Adrenal gland (tissue), 12 donors: Measurements from ENCODE around the gene CELF2. TPM values are rescaled to one million over a fixed set of nuclear protein-coding genes. Genes with fewer than 3 reads are reported as not detected.
"Not testable (repeated sequence)": the region's sequence is repeated elsewhere in the genome, so short reads cannot be mapped to it uniquely, and the experiment has no call there.

Experiments used
- DNase-seq, 7 donors: peaks; one replicate each; pipeline ENCODE4 v3.0.0-alpha.2; 2019 to 2020
- H3K27ac ChIP-seq, 5 donors: fragments of 200-600 bp; sonication (generic) in 4 of 5; 1 replicate in 3 of 5; 2 replicates in 2 of 5; pipeline versions ENCODE4 v1.5.1 to v1.8.0; 2016 to 2020; ENCODE audit warnings: mild to moderate bottlenecking in 1 of 5
- H3K27me3 ChIP-seq: fragments of 200-600 bp; 2 replicates; pipeline ENCODE4 v1.8.0; 2021
- H3K36me3 ChIP-seq, 2 donors: fragments of 200-600 bp; replicated peaks in 1 of 2; 1 replicate in 1 of 2; 2 replicates in 1 of 2; pipeline versions ENCODE4 v1.5.1 to v1.8.0; 2018 to 2022
- H3K4me1 ChIP-seq, 2 donors: fragments of 200-600 bp; replicated peaks in 1 of 2; 1 replicate in 1 of 2; 2 replicates in 1 of 2; pipeline versions ENCODE4 v1.5.1 to v1.8.0; 2018 to 2021
- H3K4me3 ChIP-seq, 4 donors: fragments of 200-600 bp; sonication (generic) in 3 of 4; one replicate each; pipeline ENCODE4 v1.5.1; 2016 to 2018
- H3K9me3 ChIP-seq, 3 donors: fragments of 200-600 bp; sonication (generic) in 1 of 3; replicated peaks in 1 of 3; 1 replicate in 2 of 3; 2 replicates in 1 of 3; pipeline versions ENCODE4 v1.5.1 to v1.8.0; 2016 to 2021
- POLR2A ChIP-seq, 2 donors: fragments of 450-650 bp; IDR thresholded peaks; one replicate each; pipeline ENCODE4 v1.6.1; 2017; ENCODE audit warnings: antibody characterized with exemption in 2 of 2, mild to moderate bottlenecking in 2 of 2, moderate library complexity in 1 of 2
- WGBS, 4 donors: extraction: QIAGEN DNeasy Blood & Tissue Kit in 2 of 4; methylation state at CpG; one replicate each; pipeline versions ENCODE4 v1.1.5 to v1.1.7; 2013 to 2017; 5-methylcytosine and 5-hydroxymethylcytosine counted together
- intact Hi-C, 2 donors: fragments of 100-400 bp; cut with DNase I; formaldehyde crosslinking; loops; one replicate each; pipeline versions ENCODE4 v1.14.1 to v1.15.0; 2022 to 2023
- polyA plus RNA-seq, 3 donors: library from polyadenylated mRNA; stranded (reverse); fragments of 200-250 nt in 2 of 3; fragments of 350-450 nt in 1 of 3; fragmentation: Illumina TruSeq in 1 of 3; extraction: RNeasy Lipid Tissue Mini Kit (QIAGEN cat#74804) in 1 of 3; gene quantifications; one replicate each; pipeline ENCODE4 v1.2.3, GENCODE V29; 2013 to 2014
- total RNA-seq, 9 donors: library from RNA; depleted of rRNA in 4 of 9; stranded (reverse); fragments of >200 nt in 4 of 9; fragments of 120-200 nt in 1 of 9; fragmentation: NEBNext Ultra II Directional in 1 of 9; extraction: Animal tissue kit (Norgen Biotek cat#: 25700) in 1 of 9; gene quantifications; one replicate each; pipeline versions ENCODE4 v1.1.0 to v1.2.4, GENCODE V29; 2013 to 2023
- TF ChIP-seq, protein P1 (sequence below), 6 experiments: fragments of 450-650 bp in 4 of 6; fragments of 200-600 bp in 2 of 6; sonication (generic) in 1 of 6; IDR thresholded peaks; 1 replicate in 5 of 6; 2 replicates in 1 of 6; pipeline versions ENCODE4 v1.5.1 to v1.8.0; 2016 to 2021; ENCODE audit warnings: antibody characterized with exemption in 6 of 6, mild to moderate bottlenecking in 2 of 6, moderate library complexity in 1 of 6
- donor health status: healthy with polysubstance abuse.
- donor health status: Bipolar disorder and iron deficiency.
- donor health status: DM: yes; HTN: yes; CAD: no.
- donor health status: DM: no; HTN: no; CAD: no.
- donor health status: DM: no; HTN: no; CAD: no.
- donor health status: DM: yes; HTN: yes; CAD: no.

Gene CELF2
- total and polyA plus RNA-seq, 12 donors: 2.7 to 26.0 (median 10.3) TPM

DNA sequence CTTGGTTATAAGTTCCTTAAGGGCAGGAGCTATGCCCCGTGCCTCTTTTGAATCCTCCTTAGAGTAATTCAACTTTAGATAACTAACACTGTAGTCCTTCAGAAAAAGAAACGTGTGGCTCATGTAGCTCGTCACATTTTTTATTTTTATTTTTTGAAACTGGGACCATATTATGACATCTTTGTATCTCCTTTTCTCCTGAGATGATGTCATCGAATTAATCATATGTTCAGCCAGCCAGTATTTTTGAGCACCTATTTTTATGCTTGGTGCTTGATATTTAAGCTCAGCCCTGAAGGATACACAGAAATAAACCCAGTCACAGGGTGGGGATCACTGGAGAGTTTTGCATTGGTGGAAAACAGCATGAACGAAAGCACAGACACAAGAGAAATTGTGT is 22.6 kb upstream of the CELF2 start:
- no peaks in the 10 kb centered on the region for H3K4me1 ChIP-seq
- intact Hi-C loops: no loop called here
- no peaks in the 10 kb centered on the region for H3K27me3 ChIP-seq
- no peaks in the 10 kb centered on the region for H3K36me3 ChIP-seq
- WGBS, 4 donors: 75 to 78% (median 76%) methylated on average over 5 of the region's 5 CpGs
- DNase-seq: no peak
- no peaks in the 10 kb centered on the region for H3K9me3 ChIP-seq
- H3K27ac ChIP-seq: no peak overlapping the region
- H3K4me3 ChIP-seq: no peak overlapping the region
- TF ChIP-seq, protein P1, sequence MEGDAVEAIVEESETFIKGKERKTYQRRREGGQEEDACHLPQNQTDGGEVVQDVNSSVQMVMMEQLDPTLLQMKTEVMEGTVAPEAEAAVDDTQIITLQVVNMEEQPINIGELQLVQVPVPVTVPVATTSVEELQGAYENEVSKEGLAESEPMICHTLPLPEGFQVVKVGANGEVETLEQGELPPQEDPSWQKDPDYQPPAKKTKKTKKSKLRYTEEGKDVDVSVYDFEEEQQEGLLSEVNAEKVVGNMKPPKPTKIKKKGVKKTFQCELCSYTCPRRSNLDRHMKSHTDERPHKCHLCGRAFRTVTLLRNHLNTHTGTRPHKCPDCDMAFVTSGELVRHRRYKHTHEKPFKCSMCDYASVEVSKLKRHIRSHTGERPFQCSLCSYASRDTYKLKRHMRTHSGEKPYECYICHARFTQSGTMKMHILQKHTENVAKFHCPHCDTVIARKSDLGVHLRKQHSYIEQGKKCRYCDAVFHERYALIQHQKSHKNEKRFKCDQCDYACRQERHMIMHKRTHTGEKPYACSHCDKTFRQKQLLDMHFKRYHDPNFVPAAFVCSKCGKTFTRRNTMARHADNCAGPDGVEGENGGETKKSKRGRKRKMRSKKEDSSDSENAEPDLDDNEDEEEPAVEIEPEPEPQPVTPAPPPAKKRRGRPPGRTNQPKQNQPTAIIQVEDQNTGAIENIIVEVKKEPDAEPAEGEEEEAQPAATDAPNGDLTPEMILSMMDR (IDR thresholded peaks at IDR 0.05): no peak
- TF ChIP-seq POLR2A (IDR thresholded peaks at IDR 0.05): no peak

DNA sequence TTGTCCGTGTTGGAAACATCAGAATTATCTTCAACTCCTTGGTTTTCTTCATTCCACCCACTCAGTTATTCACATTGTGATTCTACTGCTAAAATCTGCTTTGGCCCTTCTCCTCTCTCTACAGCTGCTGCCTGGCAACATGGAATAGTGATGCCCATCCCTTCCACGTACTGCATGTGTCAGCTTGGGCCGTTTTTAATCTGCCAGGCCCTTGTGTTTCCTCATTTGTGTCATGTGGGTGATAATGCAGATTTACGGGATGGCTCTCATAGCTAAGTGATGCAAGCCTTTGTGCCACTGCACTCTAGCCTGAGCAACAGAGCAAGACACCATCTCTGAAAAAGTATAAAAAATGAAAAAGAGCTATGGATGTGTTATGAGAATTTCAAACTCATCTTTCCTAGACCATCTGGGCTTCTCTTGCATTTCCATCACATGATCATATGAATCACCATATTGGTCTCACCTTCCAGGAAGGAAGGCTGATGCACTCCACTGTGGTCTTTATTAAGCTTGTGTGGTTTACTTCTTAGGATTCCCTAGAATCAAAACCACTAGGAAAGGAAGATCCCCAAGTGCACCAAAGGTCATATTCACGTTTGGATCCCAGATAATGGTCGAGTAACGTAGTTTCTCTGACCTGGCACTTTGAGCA is 20.6 kb upstream of the CELF2 start:
- Histone ChIP-seq H3K4me3 (no peak overlapping the region), H3K4me1 (no peaks in the 10 kb centered on the region), H3K27me3 (no peaks in the 10 kb centered on the region), H3K27ac (no peak overlapping the region), H3K36me3 (no peaks in the 10 kb centered on the region), H3K9me3 (no peaks in the 10 kb centered on the region)
- no peak for DNase-seq
- intact Hi-C loops: no loop called here
- 57 to 66% (median 59%) methylated on average over 7 of the region's 7 CpGs for WGBS, 4 donors
- TF ChIP-seq, protein P1 (IDR thresholded peaks at IDR 0.05): no peak
- TF ChIP-seq POLR2A (IDR thresholded peaks at IDR 0.05): no peak

DNA sequence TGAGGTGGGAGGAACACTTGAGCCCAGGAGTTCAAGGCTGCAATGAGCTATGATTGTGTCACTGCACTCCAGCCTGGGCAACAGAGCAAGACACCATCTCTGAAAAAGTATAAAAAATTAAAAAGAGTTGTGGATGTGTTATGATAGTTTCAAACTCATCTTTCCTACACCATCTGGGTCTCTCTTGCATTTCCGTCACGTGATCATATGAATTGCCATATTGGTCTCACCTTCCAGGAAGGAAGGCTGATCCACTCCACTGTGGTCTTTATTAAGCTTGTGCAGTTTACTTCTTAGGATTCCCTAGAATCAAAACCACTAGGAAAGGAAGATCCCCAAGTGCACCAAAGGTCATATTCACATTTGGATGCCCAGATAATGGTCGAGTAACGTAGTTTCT is 18.2 kb upstream of the CELF2 start:
- WGBS, 4 donors: 85 to 94% (median 89%) methylated on average over 4 of the region's 4 CpGs
- H3K4me1 ChIP-seq, H3K27ac ChIP-seq, H3K4me3 ChIP-seq, H3K36me3 ChIP-seq, DNase-seq, intact Hi-C loops, H3K27me3 ChIP-seq, H3K9me3 ChIP-seq: not testable (repeated sequence)

DNA sequence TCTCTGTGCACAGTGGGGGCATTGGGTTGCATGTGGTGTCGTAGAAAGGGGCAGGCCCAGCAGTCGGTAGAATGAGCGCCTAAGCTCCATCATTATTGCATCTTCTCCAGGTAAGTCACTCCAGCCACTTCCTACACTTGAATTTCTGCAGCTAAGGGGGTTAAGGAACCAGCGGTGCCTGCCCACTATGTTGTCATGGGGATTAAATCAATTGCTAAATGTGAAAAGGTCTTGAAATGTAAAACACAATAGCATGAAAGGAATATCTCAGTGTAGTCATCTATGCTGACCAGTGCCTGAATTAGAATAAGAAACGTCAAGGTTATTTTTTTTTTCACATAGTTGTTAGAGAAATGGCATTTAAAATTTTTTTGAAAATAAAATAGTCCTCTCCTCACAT is 15.2 kb upstream of the CELF2 start:
- TF ChIP-seq POLR2A (IDR thresholded peaks at IDR 0.05): no peak
- TF ChIP-seq, protein P1 (IDR thresholded peaks at IDR 0.05): no peak
- Histone ChIP-seq H3K36me3 (no peaks in the 10 kb centered on the region), H3K27me3 (no peaks in the 10 kb centered on the region), H3K4me1 (no peaks in the 10 kb centered on the region), H3K27ac (no peak overlapping the region), H3K9me3 (no peaks in the 10 kb centered on the region), H3K4me3 (no peak overlapping the region)
- intact Hi-C loops: no loop called here
- WGBS, 4 donors: 77 to 83% (median 80%) methylated on average over 5 of the region's 5 CpGs
- no peak for DNase-seq

DNA sequence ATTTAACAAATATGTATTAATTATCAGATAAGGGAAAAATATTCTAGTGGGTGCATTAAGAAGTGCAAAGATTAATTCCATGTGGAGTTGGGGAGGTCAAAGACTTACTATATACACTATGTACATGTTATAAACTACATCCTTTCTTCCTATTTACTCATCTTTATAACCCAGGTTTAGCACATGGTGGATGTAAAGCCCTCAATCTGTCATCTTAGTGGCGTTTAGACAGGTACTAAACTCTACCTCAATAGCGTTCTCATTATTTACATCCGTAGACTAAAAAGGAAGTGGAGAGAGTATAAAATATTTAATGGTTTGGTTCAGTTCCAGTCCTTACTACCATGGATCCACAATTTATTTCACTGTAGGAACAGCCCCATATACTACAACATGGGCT is 14.8 kb upstream of the CELF2 start:
- Histone ChIP-seq H3K9me3 (no peaks in the 10 kb centered on the region), H3K36me3 (no peaks in the 10 kb centered on the region), H3K27me3 (no peaks in the 10 kb centered on the region), H3K4me3 (no peak overlapping the region), H3K27ac (no peak overlapping the region), H3K4me1 (no peaks in the 10 kb centered on the region)
- WGBS, 4 donors: 68 to 78% (median 73%) methylated on average over 3 of the region's 3 CpGs
- intact Hi-C loops: no loop called here
- DNase-seq: no peak
- TF ChIP-seq POLR2A (IDR thresholded peaks at IDR 0.05): no peak
- TF ChIP-seq, protein P1 (IDR thresholded peaks at IDR 0.05): no peak
